Measurements from ENCODE around the gene KCP. TPM values are rescaled to one million over a fixed set of nuclear protein-coding genes. Genes with fewer than 3 reads are reported as not detected.

The KCP gene
- total and polyA plus RNA-seq, 9 donors: 0.05 to 1.8 (median 0.20) TPM; not detected in 4

- H3K4me3 ChIP-seq: no peak overlapping the region
- TF ChIP-seq POLR2A (IDR thresholded peaks at IDR 0.05) (no peak), EP300 (IDR thresholded peaks at IDR 0.05) (no peak)
- TF ChIP-seq, protein P1, sequence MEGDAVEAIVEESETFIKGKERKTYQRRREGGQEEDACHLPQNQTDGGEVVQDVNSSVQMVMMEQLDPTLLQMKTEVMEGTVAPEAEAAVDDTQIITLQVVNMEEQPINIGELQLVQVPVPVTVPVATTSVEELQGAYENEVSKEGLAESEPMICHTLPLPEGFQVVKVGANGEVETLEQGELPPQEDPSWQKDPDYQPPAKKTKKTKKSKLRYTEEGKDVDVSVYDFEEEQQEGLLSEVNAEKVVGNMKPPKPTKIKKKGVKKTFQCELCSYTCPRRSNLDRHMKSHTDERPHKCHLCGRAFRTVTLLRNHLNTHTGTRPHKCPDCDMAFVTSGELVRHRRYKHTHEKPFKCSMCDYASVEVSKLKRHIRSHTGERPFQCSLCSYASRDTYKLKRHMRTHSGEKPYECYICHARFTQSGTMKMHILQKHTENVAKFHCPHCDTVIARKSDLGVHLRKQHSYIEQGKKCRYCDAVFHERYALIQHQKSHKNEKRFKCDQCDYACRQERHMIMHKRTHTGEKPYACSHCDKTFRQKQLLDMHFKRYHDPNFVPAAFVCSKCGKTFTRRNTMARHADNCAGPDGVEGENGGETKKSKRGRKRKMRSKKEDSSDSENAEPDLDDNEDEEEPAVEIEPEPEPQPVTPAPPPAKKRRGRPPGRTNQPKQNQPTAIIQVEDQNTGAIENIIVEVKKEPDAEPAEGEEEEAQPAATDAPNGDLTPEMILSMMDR (IDR thresholded peaks at IDR 0.05): no peak
- H3K9me3 ChIP-seq: no peaks in the 10 kb centered on the region
- 52 to 65% (median 52%) methylated on average over 13 of the region's 13 CpGs for WGBS, 3 donors
- H3K27ac ChIP-seq: no peak overlapping the region
- H3K27me3 ChIP-seq: no peaks in the 10 kb centered on the region
- no peak for DNase-seq
- H3K36me3 ChIP-seq: no peaks in the 10 kb centered on the region
- intact Hi-C loops (cut with DNase I): no loop called here
- no peaks in the 10 kb centered on the region for H3K4me1 ChIP-seq (ENCODE audit: insufficient read depth)
Observed at GRCh38 chr7:128920913-128921582, 10.5 kb upstream of the KCP start.

DNA sequence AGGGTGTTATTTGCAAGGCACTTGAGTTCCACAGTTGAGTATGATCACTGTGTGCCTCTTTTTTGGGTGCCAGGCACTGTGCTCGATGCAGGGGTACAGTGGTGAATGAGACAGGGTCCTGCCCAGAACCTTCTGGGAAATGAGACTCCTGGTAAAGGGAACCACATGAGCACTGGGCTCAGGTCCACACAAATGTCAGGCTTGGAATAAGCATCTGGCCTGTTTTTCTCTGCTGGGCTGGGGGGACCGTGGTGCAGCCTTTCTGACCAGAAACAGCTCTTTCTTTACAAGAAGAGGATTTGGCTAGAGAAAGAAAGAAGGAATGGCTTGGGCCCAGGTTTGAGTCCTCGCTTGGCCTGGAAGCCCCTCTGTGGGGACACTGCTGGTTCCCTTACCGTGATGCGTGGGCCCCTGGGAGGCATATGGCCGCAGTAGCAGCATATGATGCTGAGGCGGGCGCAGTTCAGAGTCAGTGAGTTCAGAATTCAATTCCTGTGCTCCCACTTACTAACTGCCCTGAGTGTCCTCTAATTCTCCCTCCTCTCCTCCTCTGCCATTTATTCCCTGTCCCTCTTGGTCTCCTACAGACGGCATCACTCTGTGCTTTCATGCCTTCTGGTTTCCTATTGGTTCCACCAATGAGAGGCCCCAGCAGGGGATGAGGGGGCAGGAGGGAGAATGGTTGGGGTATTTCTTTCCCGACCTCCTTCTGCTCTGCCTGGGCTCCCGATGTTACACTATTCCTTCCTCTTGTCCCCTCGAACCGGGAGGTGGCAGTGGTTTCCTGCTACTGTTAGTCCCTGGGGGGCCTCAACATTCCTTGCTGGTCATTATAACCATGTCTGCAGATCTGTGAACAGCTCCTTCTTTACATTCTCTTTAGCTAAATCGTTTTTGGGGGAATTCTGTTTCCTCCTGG lies 9.6 kb upstream of the KCP start:
- H3K9me3 ChIP-seq: no peaks in the 10 kb centered on the region
- no peaks in the 10 kb centered on the region for H3K4me1 ChIP-seq (ENCODE audit: insufficient read depth)
- TF ChIP-seq, protein P1 (IDR thresholded peaks at IDR 0.05): no peak
- TF ChIP-seq POLR2A (IDR thresholded peaks at IDR 0.05) (no peak), EP300 (IDR thresholded peaks at IDR 0.05) (no peak)
- no peaks in the 10 kb centered on the region for H3K27me3 ChIP-seq
- no peak overlapping the region for H3K4me3 ChIP-seq
- no peaks in the 10 kb centered on the region for H3K36me3 ChIP-seq
- no peak overlapping the region for H3K27ac ChIP-seq
- DNase-seq: no peak
- intact Hi-C loops (cut with DNase I): no loop called here
- 53 to 56% (median 53%) methylated on average over 14 of the region's 14 CpGs for WGBS, 3 donors

DNA sequence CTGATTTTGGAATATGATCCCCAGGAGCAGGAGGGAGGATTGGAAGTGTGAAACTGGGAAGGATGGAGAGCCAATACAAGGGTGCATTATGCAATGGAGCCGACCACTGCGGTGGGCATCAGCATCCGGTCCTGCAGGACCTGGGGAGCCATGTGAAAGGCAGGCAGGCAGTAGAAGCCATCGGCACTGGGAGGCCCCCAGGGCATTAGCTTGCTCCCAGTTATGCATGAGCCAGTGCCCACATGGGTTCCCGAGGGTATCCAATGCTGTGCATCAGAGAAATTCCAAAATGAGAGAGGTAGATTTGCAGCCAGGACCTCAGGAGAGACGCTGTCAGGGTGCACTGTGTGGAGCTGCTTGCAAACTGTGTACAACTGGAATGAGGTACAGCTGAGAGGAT lies 8.7 kb upstream of the KCP start:
- DNase-seq: no peak
- H3K27ac ChIP-seq: no peak overlapping the region
- no peaks in the 10 kb centered on the region for H3K36me3 ChIP-seq
- TF ChIP-seq, protein P1 (IDR thresholded peaks at IDR 0.05): no peak
- TF ChIP-seq POLR2A (IDR thresholded peaks at IDR 0.05) (no peak), EP300 (IDR thresholded peaks at IDR 0.05) (no peak)
- no peaks in the 10 kb centered on the region for H3K4me1 ChIP-seq (ENCODE audit: insufficient read depth)
- no peaks in the 10 kb centered on the region for H3K27me3 ChIP-seq
- no peaks in the 10 kb centered on the region for H3K9me3 ChIP-seq
- intact Hi-C loops (cut with DNase I): no loop called here
- WGBS, 3 donors: 75 to 85% (median 78%) methylated on average over 6 of the region's 6 CpGs
- H3K4me3 ChIP-seq: no peak overlapping the region

DNA sequence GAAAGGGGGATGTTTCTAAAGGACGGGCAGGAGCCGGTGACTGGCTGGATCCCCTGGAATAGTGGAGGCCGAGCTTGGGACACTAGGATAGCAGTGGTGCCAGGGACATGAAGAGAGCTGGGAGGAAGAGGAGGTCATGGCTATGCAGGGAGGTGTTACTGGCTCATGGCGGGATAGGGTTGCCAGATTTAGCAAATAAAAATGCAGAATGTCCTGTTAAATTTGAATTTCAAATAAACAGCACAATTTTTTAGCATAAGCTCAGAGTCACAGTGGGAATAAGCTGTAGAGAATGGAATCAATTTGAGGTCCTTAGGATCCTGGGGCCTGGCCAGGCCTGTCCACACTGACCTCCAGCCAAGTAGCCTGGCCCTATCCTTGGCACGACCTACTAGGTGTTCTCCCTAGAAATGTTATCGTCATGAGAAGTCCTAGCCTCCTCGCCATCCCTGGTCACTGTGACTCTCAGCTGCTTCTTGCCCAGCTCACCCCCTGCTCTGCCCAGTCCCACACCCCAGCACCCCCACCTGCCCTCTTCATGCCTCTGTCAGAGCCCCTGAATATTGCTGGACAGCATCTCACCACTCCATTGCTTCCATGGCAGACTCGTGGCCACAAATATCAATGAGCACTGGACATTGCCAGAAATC lies 7.6 kb upstream of the KCP start:
- intact Hi-C loops (cut with DNase I): no loop called here
- TF ChIP-seq POLR2A (IDR thresholded peaks at IDR 0.05) (no peak), EP300 (IDR thresholded peaks at IDR 0.05) (no peak)
- TF ChIP-seq, protein P1 (IDR thresholded peaks at IDR 0.05): no peak
- WGBS, 3 donors: 79 to 80% (median 80%) methylated on average over 8 of the region's 8 CpGs

More for the DNA sequence above, 7.6 kb upstream of the KCP start:
- Histone ChIP-seq H3K27ac (no peak overlapping the region), H3K36me3 (no peaks in the 10 kb centered on the region), H3K9me3 (no peaks in the 10 kb centered on the region), H3K27me3 (no peaks in the 10 kb centered on the region), H3K4me1 (ENCODE audit: insufficient read depth) (no peaks in the 10 kb centered on the region), H3K4me3 (no peak overlapping the region)
- no peak for DNase-seq

All from ovary (tissue), 9 donors.